Glomerular visceral epithelial cell (primary cell): ENCODE data around the gene SPECC1L.

Experiments
- DNase-seq: peaks from one replicate; pipeline ENCODE4 v3.0.0-alpha.2; 2016; ENCODE audit errors: extremely low spot score

SPECC1L gene

DNA sequence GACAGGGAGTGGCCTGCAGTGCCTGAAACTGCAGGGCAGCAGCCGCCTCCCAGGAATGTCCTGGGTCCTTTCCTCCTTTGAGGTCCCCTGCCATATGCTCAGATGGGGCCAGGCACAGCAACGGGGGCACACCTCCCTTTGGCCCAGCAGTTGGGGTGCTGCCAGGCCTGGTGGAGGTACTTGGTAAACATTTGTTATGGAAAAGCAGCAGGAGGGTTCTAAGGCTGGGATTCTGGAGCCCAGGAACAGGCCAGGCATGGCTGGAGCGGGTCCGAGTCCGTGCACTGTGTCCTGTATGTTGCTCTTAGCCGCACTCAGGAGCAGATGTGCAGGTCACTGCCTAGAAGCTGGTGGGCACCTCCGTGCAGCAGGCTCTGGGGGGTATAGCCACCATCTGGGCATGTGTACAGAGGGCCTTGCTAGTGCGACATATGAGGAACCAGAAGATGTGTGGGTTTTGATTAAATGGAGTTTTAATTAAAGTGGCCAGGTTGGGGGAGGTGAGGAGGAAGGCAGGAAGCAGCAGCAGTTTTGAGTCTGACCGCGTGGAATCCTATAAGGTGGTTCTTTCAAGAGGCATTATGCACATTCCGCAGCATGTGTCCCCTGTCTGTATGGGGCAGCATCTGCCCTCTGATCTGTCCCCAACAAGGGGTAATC is 158.2 kb downstream of the SPECC1L start:
- DNase-seq: no peak

DNA sequence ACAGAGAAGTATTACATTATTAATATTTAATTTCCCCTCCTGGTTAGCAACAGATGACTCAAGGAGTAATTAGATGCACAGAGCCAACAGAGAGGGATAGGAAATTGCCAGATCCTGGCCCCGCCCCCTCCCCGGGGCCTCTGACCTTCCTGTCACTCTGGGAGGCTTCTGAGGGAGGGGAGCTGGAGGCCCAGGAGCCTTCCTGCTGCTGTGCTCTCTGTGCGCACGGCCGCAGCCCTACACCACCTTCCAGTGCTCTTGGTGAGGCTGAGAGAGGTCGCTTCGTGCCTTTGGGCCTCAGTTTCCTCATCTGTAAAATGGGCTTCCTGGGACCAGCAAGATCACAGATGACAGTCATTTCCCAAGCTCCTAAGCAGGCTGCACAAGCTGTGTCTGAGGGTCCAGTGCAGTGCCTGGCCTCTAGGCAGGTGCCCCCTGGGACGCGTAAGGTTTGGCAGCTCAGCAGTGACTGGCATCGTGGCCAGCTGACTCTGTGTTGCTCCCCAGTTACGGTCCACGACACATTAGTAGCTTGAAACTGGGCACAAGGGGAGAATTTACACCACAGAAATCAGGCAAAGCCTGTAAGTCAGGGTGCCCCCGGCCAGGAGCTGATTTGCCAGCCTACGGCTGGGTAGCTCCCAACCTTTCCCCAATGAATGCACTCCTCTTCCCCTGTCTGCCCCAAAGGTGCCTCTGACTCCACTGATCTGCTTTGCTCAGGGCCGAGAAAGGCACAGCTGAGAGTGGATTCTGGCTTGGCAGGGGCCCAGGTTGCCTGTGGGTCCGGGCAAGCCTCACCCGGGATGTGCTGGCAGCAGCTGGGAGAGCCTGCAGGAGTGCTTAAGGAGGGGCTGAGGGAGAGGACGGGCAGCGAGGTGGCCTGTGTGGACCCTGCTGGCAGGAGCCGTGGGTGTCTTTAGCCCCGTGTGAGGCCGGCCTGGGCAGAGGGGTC is 159.1 kb downstream of the SPECC1L start:
- DNase-seq: peak; percentile 58

DNA sequence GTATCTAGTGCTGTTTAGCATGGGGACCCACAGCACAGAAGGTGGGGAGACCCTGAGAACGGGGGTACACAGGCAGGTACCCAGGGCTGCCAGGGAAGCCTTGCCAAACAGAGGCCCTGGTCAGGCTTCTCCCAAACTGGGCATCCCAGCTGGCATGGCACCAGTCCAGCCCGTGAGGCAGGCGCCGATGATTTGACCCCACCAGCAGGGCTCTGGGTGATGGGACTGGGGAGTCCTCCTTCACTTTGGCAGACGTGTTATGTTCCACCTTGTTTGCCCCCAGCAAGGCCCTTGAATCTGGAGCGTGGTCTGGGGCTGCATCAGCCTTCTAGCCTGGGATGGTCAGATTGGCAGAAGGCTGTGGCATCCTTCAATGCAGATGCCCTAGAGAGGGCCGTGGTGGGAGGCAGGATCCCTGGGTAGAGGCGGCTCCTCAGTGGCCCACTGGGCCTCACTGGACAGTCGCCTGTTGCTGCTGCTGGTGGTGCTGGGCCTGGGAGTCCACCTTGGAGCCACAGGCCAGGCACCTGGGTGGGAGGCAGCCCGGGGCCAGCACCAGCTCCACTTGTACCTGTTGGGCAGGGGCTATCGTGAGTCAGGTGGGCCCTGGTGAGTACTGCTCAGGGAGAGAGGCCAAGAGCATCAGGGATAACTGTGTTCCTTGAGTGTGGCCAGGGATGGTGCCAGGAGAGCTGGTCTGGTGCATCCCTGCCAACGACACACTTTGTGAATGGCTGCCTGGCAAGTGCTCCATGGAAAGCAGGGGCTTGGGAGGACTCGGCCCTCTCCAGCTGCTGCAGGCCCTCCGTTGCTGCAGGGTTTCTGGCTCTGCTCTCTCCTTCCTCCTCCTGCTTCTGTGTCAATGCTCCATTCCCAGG is 160.0 kb downstream of the SPECC1L start:
- DNase-seq: no peak

DNA sequence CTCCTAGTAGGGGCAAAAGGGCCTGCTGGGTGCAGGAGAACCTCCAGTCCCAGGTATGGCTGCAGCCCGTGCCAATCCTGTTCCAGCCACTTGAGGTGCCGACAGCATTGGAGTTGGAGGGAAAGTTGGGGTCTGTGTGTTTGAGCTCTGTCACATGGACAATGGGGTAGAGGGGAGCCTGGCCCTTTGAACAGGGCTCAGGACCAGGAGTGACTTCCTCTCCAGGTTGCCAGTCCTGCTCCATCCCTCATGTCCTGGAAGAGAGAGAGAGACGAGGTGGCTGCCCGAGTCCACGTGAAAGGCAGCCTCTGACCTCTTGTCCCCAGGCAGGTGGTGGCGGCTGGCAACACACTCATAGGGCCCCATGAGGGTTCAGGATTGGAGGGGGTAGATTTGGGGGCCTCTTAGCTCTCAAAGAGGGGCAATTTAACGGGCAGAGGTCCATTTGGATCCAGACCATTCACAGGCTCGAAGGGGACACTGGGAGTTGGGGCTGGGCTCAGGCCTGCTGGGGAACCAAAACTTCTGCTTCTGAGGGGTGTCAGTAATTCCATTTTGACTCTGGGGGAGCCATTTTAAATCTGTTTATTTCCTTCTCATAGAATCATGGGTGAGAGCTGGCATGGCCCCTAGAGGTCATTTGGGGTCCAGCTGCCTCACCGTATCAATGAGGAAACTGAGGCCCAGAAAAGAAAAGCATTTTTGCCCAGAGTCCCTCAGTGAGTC is 160.8 kb downstream of the SPECC1L start:
- no peak for DNase-seq

DNA sequence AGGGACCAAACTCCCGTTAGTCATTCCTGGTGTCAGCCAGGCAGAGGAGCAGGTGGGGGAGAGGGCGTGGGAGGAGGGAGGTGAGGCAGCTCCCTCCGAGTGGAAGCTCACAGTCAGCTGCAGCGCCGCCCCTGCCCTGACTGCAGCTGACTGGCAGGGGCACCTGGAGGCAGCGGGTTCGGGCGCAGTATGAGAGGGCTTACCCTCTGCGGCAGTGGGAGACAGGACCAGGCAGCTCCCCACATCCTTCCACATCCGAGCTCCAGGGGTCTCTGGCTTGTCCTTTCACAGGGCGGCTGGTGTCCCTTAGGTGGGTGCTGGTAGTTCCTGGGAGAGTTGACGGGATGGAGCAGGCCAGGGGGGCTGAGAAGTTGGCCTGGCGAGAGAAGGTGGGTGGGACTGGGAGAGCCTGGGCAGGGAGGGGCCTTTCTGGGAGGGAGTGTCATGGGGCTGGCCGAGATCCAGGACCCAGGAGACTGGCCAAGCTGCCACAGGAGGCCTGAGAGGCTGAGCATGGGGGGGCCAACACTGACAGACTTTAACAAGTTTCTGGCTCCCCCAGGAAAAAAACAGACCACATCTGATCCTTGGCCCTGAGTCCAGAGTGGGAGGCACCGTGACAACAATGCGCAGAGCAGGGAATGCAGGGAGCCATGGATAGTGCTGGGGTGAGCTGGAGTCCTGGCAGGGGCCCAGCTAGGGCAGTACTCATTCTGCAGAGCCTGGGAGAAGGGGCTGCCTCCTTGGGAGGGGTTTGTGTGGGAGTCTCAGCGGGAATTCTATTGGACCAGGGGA is 161.6 kb downstream of the SPECC1L start:
- DNase-seq: peak; percentile 55

DNA sequence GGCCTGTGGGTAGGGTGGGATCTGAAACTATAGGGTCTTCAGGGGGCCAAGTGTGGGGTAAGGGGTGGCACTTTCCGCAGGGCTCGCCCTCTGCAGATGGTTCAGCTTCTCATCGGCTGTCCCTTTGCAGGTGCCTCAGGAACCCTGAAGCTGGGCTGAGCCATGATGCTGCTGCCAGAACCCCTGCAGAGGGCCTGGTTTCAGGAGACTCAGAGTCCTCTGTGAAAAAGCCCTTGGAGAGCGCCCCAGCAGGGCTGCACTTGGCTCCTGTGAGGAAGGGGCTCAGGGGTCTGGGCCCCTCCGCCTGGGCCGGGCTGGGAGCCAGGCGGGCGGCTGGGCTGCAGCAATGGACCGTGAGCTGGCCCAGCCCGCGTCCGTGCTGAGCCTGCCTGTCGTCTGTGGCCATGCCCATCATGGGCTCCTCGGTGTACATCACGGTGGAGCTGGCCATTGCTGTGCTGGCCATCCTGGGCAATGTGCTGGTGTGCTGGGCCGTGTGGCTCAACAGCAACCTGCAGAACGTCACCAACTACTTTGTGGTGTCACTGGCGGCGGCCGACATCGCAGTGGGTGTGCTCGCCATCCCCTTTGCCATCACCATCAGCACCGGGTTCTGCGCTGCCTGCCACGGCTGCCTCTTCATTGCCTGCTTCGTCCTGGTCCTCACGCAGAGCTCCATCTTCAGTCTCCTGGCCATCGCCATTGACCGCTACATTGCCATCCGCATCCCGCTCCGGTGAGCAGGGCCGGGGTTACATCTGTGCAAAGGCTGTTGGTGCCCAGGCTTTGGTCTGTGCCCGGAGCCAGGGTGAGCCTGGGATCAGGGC is 162.6 kb downstream of the SPECC1L start:
- DNase-seq: no peak

DNA sequence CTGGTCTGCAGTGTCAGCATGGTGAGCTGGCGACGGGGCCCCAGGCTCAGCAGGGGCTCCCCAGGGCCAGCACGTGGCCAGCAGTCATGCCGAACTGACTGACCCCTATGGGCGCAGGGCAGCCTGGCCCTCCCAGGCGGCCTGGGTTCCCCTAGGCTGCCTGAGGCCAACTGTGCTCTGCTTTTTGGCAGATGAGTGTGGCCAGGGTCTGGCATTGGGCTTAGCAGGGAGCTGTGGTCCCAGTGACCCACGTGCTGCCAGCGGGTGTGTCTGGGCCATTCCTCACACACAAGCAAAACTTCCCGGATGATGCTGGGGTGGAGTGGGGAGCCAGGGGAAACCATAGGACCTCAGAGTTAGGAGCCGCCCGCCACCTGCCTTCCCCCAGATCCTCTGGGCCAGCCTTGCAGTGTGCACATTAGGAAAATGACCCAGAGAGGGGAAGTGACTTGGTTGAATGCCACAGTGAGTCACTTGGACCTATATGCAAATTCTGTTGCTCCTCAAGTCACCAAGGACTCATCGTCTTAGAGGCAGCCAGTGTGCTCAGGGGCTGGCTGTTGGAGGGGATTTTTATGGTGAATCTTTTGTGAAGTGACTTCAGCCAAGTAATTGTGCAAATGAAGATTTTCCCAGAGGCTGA is 163.3 kb downstream of the SPECC1L start:
- peak; percentile 67 for DNase-seq

DNA sequence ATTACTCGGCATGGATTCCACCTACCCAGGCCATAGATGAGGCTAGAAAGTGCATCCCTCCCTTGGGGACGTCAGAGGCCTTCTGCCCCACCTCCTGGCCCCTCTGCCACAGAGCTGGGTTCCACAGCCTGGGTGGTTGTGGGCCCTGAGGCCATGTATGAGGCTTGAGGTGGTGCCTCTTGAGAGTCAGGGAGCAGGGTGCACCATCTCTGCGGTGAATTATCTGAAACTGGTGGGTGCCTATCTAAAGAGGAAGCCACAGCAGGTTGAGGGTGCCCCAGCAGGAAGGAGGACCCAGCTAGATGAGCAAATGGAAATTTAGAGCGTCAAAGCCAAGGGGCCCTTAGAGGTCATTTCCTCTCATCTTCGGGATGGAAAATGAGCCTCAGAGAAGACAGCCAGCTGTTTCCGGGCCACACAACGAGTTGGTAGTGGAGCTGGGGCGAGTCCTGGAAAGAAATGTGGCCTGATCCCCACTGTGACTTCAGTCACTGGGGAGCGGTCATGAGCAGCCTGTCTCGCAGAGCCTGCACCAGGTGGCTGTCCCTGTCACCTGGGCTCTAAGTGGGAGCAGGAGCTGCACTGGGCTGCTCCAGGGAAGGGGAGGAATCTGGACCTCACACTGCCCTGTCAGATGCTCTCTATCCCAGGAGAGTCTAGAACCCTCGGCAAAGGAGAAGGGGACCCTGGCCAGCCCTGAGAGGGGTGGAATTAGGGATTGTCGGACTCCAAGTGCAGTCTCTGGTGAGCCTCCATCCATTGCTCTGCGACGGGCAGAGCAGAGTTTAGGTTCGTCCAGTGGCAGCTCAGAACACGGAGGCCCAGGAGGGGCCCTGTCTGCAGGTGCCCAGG is 164.1 kb downstream of the SPECC1L start:
- no peak for DNase-seq

DNA sequence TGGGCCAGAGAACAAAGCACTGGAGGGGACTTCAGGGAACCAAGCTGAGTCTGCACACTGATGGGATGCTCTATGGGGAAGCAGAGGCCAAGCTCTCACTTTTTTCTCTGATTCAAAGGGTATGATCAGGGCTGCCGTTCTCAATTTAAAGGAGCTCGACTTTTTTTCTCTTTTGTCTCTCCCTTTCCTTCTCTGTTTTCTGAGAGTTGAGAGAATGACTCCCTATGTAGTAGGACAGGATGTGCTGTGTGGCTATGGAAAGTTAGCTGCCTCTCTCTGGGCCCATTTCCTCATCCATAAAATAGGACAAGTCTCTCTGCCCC is 164.7 kb downstream of the SPECC1L start:
- no peak for DNase-seq

DNA sequence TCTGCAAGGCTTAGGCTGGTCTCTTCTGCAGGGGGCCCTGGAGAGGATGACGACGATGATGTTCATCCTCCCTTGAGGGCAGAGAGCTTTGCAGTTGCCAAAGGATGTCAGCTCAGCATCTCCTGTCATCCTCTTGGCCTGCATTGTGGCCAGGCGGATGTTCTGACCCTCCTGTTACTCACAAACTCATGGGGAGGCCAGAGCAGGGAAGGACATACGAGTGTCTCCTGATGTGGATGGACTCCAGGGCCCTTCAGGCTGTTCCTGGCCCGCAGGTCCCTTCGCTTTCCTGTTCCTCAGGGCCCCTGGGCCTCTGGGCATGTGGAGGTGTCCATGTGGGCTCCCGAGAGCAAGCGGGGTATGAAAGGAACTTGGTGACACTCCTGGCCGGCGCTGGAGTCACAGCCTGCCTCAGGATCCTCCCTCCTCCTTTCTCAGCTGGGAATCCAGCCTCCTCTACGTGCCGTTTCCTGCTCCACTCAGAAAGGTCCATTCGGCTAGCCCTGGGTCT is 165.3 kb downstream of the SPECC1L start:
- DNase-seq: no peak

DNA sequence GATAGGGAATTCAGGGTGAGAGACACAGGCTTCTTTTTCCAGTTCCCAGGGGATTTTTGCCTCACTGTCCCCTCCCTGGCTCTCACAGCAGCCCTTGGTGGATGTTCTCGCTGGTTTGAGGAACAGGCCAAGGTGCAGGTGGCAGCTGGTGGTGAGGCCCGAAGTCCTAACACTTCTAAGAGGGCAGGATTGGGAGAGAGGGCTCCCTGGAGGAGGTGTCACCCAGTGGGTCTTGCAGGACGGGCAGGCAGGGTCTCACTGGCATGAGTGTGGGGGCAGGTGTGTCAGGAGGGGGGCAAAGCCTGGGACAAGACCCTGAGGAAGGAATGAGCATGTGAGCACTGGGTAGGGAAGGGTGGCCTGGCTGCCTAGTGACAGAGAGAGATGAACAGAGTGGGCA is 165.9 kb downstream of the SPECC1L start:
- no peak for DNase-seq

DNA sequence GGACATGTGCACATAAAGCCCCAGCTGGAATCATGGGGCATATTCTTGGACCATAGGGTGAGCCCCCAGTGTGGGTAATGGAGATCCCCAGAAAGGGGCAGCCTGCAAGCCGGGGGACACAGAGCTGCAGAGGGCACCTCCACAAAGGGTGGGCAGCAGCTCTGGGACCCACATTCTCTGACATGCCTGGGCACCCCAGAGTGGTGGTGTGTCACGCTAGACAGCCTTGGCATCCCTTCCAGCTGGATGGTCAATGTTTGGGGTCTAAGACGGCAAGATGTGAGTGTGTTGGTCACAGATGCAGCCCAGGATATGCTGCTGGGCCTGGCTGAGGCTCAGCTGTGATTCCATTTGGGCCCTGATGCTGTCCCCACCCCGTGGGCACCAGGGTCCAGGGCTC is 166.5 kb downstream of the SPECC1L start:
- no peak for DNase-seq

DNA sequence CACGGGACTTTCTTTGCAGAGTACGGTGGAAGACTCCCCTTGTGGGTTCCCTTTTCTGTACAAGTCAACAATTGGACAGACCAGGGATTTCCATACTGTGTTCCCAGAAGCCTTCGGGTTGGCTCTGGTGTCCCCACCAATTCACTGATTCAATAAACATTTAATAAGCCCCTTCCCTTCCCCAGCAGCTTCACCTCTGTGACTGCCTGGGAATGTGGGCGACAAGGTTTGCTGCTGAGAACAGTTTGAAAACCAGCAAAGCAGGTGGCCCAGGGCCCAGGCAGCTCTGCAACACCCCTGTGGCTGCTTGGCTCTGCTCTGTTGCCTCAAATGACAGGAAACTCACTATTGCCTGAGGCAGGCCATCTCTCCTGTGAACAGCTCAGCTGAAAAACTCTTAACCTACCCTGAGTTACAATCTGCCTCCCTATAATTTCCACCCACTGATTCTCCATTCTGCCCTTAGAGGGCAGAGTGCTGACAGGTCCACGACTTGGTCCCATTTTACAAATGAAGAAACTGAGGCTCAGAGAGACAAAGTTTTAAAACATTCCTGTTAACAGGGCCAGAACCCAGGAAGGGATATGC is 167.2 kb downstream of the SPECC1L start:
- DNase-seq: no peak

DNA sequence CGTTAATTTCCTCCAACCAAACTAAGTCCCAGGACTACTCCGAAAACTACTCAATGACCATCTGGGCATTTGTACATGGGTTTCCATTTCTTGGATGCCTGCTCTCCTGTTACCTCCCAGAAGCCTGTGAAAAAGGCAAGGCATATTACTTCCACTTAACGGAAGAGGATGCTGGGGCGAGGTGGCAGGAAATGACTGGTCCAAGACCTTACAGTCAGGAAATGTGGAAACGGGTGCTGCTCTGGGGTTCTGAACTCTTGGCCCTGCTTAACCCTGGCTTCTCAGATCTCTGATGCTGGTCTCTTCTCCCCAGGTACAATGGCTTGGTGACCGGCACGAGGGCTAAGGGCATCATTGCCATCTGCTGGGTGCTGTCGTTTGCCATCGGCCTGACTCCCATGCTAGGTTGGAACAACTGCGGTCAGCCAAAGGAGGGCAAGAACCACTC is 169.7 kb downstream of the SPECC1L start:
- DNase-seq: no peak

DNA sequence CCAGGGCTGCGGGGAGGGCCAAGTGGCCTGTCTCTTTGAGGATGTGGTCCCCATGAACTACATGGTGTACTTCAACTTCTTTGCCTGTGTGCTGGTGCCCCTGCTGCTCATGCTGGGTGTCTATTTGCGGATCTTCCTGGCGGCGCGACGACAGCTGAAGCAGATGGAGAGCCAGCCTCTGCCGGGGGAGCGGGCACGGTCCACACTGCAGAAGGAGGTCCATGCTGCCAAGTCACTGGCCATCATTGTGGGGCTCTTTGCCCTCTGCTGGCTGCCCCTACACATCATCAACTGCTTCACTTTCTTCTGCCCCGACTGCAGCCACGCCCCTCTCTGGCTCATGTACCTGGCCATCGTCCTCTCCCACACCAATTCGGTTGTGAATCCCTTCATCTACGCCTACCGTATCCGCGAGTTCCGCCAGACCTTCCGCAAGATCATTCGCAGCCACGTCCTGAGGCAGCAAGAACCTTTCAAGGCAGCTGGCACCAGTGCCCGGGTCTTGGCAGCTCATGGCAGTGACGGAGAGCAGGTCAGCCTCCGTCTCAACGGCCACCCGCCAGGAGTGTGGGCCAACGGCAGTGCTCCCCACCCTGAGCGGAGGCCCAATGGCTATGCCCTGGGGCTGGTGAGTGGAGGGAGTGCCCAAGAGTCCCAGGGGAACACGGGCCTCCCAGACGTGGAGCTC is 170.2 kb downstream of the SPECC1L start:
- DNase-seq: no peak

DNA sequence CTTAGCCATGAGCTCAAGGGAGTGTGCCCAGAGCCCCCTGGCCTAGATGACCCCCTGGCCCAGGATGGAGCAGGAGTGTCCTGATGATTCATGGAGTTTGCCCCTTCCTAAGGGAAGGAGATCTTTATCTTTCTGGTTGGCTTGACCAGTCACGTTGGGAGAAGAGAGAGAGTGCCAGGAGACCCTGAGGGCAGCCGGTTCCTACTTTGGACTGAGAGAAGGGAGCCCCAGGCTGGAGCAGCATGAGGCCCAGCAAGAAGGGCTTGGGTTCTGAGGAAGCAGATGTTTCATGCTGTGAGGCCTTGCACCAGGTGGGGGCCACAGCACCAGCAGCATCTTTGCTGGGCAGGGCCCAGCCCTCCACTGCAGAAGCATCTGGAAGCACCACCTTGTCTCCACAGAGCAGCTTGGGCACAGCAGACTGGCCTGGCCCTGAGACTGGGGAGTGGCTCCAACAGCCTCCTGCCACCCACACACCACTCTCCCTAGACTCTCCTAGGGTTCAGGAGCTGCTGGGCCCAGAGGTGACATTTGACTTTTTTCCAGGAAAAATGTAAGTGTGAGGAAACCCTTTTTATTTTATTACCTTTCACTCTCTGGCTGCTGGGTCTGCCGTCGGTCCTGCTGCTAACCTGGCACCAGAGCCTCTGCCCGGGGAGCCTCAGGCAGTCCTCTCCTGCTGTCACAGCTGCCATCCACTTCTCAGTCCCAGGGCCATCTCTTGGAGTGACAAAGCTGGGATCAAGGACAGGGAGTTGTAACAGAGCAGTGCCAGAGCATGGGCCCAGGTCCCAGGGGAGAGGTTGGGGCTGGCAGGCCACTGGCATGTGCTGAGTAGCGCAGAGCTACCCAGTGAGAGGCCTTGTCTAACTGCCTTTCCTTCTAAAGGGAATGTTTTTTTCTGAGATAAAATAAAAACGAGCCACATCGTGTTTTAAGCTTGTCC is 171.0 kb downstream of the SPECC1L start:
- DNase-seq: no peak
